GF-D8 (cell line): ENCODE measurements around the gene TBC1D16.
A peak's percentile ranks its signal among the peaks of the same experiment; 100 is the strongest.
"Not testable (repeated sequence)": the region's sequence is repeated elsewhere in the genome, so short reads cannot be mapped to it uniquely, and the experiment has no call there.

Source experiments
- DNase-seq: peaks from one replicate; lab custom pipeline; 2025; lab: John Stamatoyannopoulos, UW

The TBC1D16 gene

GRCh38 chr17:79971651-79972050 is 64.0 kb downstream of the TBC1D16 start:
- DNase-seq, result no peak

- DNase-seq, result peak; percentile 48
Measured at GRCh38 chr17:79970576-79971068, 65.0 kb downstream of the TBC1D16 start.

- no peak for DNase-seq
Measured at GRCh38 chr17:79969906-79970305, 65.8 kb downstream of the TBC1D16 start.

GRCh38 chr17:79968116-79968515 is 67.6 kb downstream of the TBC1D16 start:
- no peak for DNase-seq

GRCh38 chr17:79966681-79967080 is 69.0 kb downstream of the TBC1D16 start:
- DNase-seq, result no peak

GRCh38 chr17:79965806-79966205 is 69.9 kb downstream of the TBC1D16 start:
- DNase-seq, result no peak

- DNase-seq, result not testable (repeated sequence)
Measured at GRCh38 chr17:79962467-79962866, 73.2 kb downstream of the TBC1D16 start.

GRCh38 chr17:79961567-79961966 is 74.1 kb downstream of the TBC1D16 start:
- DNase-seq, result not testable (repeated sequence)

GRCh38 chr17:79960788-79961522 is 74.7 kb downstream of the TBC1D16 start:
- DNase-seq, result no peak

GRCh38 chr17:79959042-79959441 is 76.6 kb downstream of the TBC1D16 start:
- DNase-seq, result no peak

- DNase-seq, result no peak
Measured at GRCh38 chr17:79956853-79957252, 78.8 kb downstream of the TBC1D16 start.

- DNase-seq, result not testable (repeated sequence)
Measured at GRCh38 chr17:79956441-79956735, 79.3 kb downstream of the TBC1D16 start.

- no peak for DNase-seq
Measured at GRCh38 chr17:79955691-79956440, 79.8 kb downstream of the TBC1D16 start.

GRCh38 chr17:79955167-79955549 is 80.5 kb downstream of the TBC1D16 start:
- no peak for DNase-seq

GRCh38 chr17:79954281-79955166 is 81.1 kb downstream of the TBC1D16 start:
- DNase-seq, result no peak

GRCh38 chr17:79953335-79953734 is 82.3 kb downstream of the TBC1D16 start:
- no peak for DNase-seq

GRCh38 chr17:79952901-79953300 is 82.8 kb downstream of the TBC1D16 start:
- no peak for DNase-seq

GRCh38 chr17:79952265-79952877 is 83.3 kb downstream of the TBC1D16 start:
- no peak for DNase-seq

GRCh38 chr17:79951361-79952264 is 84.1 kb downstream of the TBC1D16 start:
- no peak for DNase-seq

GRCh38 chr17:79950751-79951150 is 84.9 kb downstream of the TBC1D16 start:
- no peak for DNase-seq

GRCh38 chr17:79950306-79950705 is 85.4 kb downstream of the TBC1D16 start:
- no peak for DNase-seq
